ENCODE results near the gene TTC32.

Gene TTC32

GRCh38 chr2:19861813-19862212, 40.0 kb downstream of the TTC32 start:
- Histone ChIP-seq H3K9ac (ENCODE audit: low read depth, low read length) (no peak overlapping the region), H4K20me1 (ENCODE audit: insufficient read depth, low read length) (peaks cover 4% of the 10 kb centered on the region; the same call in 1 of the 2 replicates), H3K4me1 (ENCODE audit: insufficient read depth, low read length) (no peaks in the 10 kb centered on the region), H3K9me3 (ENCODE audit: insufficient read depth, low read length, severe bottlenecking) (no peaks in the 10 kb centered on the region), H3K4me3 (ENCODE audit: low read depth in 1 of 2, low read length in 2 of 2) (no peak overlapping the region), H3K36me3 (ENCODE audit: insufficient read depth, low read length) (no peaks in the 10 kb centered on the region), H3K27me3 (ENCODE audit: insufficient read depth, low read length, poor library complexity) (no peaks in the 10 kb centered on the region), H2AFZ (ENCODE audit: low read depth, low read length) (no peak overlapping the region), H3K4me2 (ENCODE audit: insufficient read depth, low read length) (no peak overlapping the region), H3K79me2 (ENCODE audit: insufficient read depth, low read length) (no peaks in the 10 kb centered on the region), H3K27ac (ENCODE audit: low read length) (no peak overlapping the region)
- TF ChIP-seq CTCF (IDR thresholded peaks at IDR 0.05; ENCODE audit: borderline replicate concordance, extremely low read depth, low read length, poor library complexity, severe bottlenecking) = no peak
- no peak for TF ChIP-seq EZH2 (IDR thresholded peaks at IDR 0.05; ENCODE audit: borderline replicate concordance, low read depth, low read length, severe bottlenecking)
- DNase-seq (no peak), ATAC-seq (ENCODE audit: insufficient read depth, low read depth) (no peak)

GRCh38 chr2:19860022-19860421, 41.8 kb downstream of the TTC32 start:
- Histone ChIP-seq H3K9me3 (ENCODE audit: insufficient read depth, low read length, severe bottlenecking) (no peaks in the 10 kb centered on the region), H3K4me2 (ENCODE audit: insufficient read depth, low read length) (no peak overlapping the region), H2AFZ (ENCODE audit: low read depth, low read length) (no peak overlapping the region), H3K79me2 (ENCODE audit: insufficient read depth, low read length) (no peaks in the 10 kb centered on the region), H3K4me1 (ENCODE audit: insufficient read depth, low read length) (no peaks in the 10 kb centered on the region), H3K27me3 (ENCODE audit: insufficient read depth, low read length, poor library complexity) (peaks cover 4% of the 10 kb centered on the region), H3K4me3 (ENCODE audit: low read depth in 1 of 2, low read length in 2 of 2) (no peak overlapping the region), H3K9ac (ENCODE audit: low read depth, low read length) (no peak overlapping the region), H3K36me3 (ENCODE audit: insufficient read depth, low read length) (no peaks in the 10 kb centered on the region), H4K20me1 (ENCODE audit: insufficient read depth, low read length) (peaks cover 4% of the 10 kb centered on the region; the same call in 1 of the 2 replicates), H3K27ac (ENCODE audit: low read length) (no peak overlapping the region)
- ATAC-seq (ENCODE audit: insufficient read depth, low read depth) = no peak
- TF ChIP-seq EZH2 (IDR thresholded peaks at IDR 0.05; ENCODE audit: borderline replicate concordance, low read depth, low read length, severe bottlenecking) (no peak), CTCF (IDR thresholded peaks at IDR 0.05; ENCODE audit: borderline replicate concordance, extremely low read depth, low read length, poor library complexity, severe bottlenecking) (no peak)
- no peak for DNase-seq

- Histone ChIP-seq H3K4me3 (ENCODE audit: low read depth in 1 of 2, low read length in 2 of 2) (no peak overlapping the region), H4K20me1 (ENCODE audit: insufficient read depth, low read length) (peaks cover 4% of the 10 kb centered on the region; the same call in 1 of the 2 replicates), H3K9me3 (ENCODE audit: insufficient read depth, low read length, severe bottlenecking) (no peaks in the 10 kb centered on the region), H3K36me3 (ENCODE audit: insufficient read depth, low read length) (no peaks in the 10 kb centered on the region), H3K4me2 (ENCODE audit: insufficient read depth, low read length) (no peak overlapping the region), H3K79me2 (ENCODE audit: insufficient read depth, low read length) (no peaks in the 10 kb centered on the region), H3K27me3 (ENCODE audit: insufficient read depth, low read length, poor library complexity) (peaks cover 4% of the 10 kb centered on the region), H2AFZ (ENCODE audit: low read depth, low read length) (no peak overlapping the region), H3K27ac (ENCODE audit: low read length) (no peak overlapping the region), H3K4me1 (ENCODE audit: insufficient read depth, low read length) (no peaks in the 10 kb centered on the region), H3K9ac (ENCODE audit: low read depth, low read length) (no peak overlapping the region)
- no peak for DNase-seq
- TF ChIP-seq EZH2 (IDR thresholded peaks at IDR 0.05; ENCODE audit: borderline replicate concordance, low read depth, low read length, severe bottlenecking) = no peak
- no peak for TF ChIP-seq CTCF (IDR thresholded peaks at IDR 0.05; ENCODE audit: borderline replicate concordance, extremely low read depth, low read length, poor library complexity, severe bottlenecking)
- no peak for ATAC-seq (ENCODE audit: insufficient read depth, low read depth)
These were observed 42.2 kb downstream of the TTC32 start for GRCh38 chr2:19859565-19859964.

GRCh38 chr2:19857806-19858205, 44.0 kb downstream of the TTC32 start:
- H3K9ac ChIP-seq (ENCODE audit: low read depth, low read length) = no peak overlapping the region
- no peak for ATAC-seq (ENCODE audit: insufficient read depth, low read depth)
- TF ChIP-seq EZH2 (IDR thresholded peaks at IDR 0.05; ENCODE audit: borderline replicate concordance, low read depth, low read length, severe bottlenecking) (no peak), CTCF (IDR thresholded peaks at IDR 0.05; ENCODE audit: borderline replicate concordance, extremely low read depth, low read length, poor library complexity, severe bottlenecking) (no peak)

More at GRCh38 chr2:19857806-19858205, 44.0 kb downstream of the TTC32 start:
- H3K27me3 ChIP-seq (ENCODE audit: insufficient read depth, low read length, poor library complexity) = peaks cover 4% of the 10 kb centered on the region
- no peak overlapping the region for H3K4me3 ChIP-seq (ENCODE audit: low read depth in 1 of 2, low read length in 2 of 2)
- H3K36me3 ChIP-seq (ENCODE audit: insufficient read depth, low read length) = no peaks in the 10 kb centered on the region
- no peak overlapping the region for H3K27ac ChIP-seq (ENCODE audit: low read length)
- H3K4me1 ChIP-seq (ENCODE audit: insufficient read depth, low read length) = no peaks in the 10 kb centered on the region
- H2AFZ ChIP-seq (ENCODE audit: low read depth, low read length) = no peak overlapping the region
- H4K20me1 ChIP-seq (ENCODE audit: insufficient read depth, low read length) = no peaks in the 10 kb centered on the region
- H3K79me2 ChIP-seq (ENCODE audit: insufficient read depth, low read length) = no peaks in the 10 kb centered on the region
- no peak overlapping the region for H3K4me2 ChIP-seq (ENCODE audit: insufficient read depth, low read length)
- no peaks in the 10 kb centered on the region for H3K9me3 ChIP-seq (ENCODE audit: insufficient read depth, low read length, severe bottlenecking)
- no peak for DNase-seq
